Kasumi-1 (cell line): ENCODE data around the gene FRMD3.

Source experiments
- DNase-seq, 2 experiments: peaks; one replicate each; lab custom pipeline; 2025; lab: John Stamatoyannopoulos, UW

The FRMD3 gene

DNA sequence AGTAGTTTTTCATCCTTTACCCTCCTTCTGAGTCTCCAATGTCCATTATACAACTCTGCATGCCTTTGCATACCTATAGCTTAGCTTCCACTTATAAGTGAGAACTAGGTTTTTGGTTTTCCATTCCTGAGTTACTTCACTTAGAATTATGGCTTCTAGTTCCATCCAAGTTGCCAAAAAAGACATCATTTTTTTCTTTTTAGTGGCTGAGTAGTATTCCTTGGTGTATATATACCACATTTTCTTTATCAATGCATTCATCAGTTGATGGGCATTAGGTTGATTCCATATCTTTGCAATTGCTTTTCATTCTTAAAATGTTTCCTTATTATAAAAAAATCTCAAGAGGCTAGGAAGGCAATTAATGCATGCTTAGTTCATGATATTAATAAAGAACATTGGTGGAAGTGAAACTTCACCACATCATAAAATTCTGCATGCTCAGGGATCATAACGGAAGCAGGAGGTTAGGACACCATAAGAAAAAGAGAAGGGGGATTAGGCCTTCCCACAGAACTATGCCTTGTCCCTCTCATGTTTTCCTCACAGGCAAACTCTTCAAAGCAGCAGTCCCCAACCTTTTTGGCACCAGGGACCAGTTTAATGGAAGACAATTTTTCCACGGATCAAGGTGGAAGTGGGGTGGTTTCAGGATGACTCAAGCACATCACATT lies 105.2 kb downstream of the FRMD3 start:
- no peak for DNase-seq

DNA sequence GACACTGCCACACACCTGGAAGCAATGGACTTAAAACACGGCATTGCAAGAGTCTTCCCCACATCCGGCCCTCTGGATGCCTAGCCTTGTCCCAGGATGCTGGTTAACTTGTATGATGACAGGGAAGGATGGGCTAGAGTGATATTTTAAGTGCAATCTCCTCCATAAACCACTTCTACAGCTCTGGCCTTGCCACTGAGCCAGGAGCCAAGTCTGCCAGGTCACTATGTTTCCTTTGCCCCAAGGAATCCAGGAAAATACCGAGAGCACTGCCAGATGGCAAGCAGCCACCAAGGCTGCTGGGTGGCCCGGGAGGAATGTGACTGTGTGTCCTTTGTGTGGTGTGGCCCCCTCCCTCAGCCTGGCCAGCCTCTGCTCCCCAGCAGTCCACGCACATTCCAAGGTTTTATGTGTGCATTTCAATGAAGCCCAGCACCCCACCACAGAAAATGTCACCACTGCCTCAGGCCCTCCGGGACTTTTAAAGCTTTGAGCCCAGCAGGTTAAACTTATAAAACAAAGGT lies 106.0 kb downstream of the FRMD3 start:
- no peak for DNase-seq

DNA sequence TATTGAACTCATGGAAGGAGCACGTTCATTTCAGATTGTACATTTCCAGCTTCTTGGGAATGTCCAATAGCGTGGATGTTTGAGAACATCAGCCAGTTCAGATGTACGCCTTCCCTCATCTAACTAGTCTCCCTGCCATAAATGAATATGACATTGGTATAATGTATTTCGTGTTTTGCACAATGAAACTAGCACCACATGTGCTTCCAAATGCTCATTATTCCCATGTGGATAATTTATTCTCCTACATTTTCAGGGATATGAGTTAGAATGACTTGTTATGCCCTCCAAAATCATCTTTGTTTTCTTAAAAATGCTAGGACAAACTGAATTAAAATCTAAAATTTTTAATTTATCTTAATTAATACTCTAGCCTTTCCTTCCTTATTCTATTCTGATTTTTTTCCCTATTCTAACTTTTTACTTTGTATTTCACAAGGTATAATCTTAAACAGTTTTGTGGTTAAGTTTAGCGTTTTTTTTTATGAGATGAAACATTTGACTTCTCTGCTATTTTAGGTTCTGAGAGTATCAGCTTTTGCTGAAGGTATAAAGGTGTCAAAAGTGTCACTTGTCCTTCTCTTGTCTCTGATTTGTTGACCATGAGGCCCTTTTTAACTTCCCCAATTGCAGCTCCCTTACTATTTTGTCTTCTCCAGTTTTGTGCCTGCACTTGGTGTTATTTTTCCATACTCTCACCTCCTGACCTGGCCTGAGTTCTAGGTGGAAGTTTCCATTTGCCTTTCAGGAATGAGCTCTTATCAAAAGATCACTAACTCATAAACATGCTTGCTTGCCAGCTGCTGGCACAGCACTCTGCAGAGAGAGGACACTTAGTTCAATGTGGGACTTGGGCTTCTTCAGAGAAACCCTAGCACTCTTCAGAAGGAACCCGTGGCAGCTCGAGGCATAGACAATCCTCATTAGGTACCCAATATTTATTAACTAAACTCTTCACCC lies 106.8 kb downstream of the FRMD3 start:
- no peak for DNase-seq

DNA sequence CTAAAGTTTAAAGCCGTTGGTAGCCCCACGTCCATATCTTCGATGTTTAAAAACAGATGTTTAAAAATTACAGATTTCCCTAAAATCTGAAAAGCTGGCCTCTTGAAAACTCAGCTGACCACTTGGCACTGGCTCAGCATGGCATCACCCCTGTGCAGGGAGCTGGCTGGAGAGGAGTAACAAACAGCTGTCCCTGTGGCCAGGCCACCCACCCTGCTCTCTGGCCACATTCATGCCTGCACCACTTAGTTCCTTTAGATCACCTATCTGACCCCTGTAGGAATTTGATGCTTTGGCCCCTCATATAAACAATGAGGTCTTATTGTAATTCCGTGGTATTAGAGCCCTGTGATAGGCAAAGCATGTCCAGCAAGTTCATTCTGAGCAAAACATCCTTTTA lies 107.5 kb downstream of the FRMD3 start:
- DNase-seq = no peak

DNA sequence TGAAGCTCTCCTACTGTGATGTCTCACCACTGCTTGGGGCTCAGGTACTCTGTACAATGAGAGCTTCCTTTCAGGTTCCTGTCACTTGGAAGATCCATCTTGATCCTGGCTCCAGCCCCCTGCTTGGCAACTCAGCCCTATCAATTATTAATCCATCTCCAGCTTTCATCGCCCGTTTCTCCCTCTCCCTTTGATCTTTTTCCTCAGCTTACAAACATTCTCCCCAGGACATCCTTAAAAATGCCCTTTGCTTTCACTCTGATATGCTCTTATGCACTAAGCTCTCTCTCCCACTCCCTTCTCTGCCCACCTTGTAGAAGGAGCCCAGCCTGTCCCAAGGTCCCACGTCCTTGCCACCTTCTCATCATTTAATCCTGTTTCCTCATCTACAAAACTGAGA lies 109.0 kb downstream of the FRMD3 start:
- no peak for DNase-seq

DNA sequence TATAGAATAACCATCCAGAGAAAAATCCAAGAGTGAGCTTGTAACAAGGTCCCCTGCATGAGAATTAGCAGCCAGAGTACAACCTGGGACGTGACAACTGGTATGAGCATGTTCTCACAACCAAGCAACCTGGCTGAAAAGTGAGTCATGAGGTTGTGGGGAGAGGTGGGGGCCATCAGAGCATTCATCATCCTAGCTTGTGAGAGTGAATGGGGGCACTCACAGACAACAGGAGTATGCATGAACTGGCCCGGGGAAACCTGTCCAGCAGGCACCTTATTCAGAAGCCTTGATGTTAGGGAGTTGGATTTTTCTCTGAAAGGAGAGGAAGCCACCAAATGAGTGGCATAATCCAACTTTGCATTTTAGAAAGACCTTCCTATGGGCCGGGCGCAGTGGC lies 113.0 kb downstream of the FRMD3 start:
- no peak for DNase-seq

DNA sequence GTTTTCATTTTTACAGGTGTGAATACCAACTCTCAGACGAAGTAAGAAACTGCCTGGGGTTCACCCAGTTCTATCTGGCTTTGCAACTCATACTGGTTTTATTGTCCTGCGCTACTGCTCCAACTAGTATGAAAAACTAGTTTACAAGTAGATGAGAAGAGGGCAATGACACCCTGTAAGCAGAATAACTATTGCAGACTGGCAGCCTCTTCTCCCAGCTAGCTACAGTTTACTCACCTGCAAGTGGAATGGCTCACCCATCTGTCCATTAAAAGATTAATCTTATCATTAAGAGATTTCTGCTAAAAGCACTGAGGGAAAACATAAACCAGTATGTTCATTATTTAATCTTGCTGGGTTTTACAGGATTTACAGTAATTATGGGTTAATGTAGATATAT lies 113.4 kb downstream of the FRMD3 start:
- no peak for DNase-seq

DNA sequence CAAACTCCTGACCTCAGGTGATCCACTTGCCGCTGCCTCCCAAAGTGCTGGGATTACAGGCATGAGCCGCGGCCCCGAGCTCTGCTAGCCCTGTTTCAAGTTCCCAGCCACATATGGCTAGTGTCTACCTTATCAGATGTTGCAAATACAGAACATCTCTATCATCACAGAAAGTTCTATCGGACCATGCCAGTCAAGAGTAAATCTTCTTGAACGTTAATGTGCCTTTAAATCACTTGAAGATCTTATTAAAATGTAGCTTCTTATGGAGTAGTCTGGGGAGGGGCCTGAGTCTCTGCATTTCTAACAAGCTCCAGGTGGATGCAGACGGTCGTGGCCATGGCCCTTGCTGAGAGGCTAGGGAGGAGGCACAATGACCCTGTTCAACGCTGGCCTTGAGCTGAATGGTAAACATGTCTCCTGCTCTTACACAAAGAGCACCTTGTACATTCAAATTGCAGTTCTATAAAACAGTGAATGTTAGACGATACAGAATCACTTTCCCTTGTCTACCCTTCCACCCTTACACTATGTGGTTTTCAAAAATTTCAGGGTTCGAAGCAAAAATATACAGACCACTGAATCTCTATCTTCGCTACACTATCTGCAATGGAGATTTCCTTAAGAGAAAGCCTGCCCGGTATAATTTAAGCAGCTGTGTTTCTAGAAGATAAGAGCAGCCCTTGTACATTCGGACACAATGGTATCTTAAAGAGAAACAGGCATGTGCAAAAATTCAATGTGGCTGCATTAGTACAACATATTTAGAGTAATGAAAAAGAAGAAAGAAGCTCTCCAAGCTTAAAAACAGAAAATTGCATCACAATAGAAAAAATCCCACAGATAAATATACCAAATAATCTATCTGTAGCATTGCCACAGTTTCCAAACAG lies 114.1 kb downstream of the FRMD3 start:
- no peak for DNase-seq

DNA sequence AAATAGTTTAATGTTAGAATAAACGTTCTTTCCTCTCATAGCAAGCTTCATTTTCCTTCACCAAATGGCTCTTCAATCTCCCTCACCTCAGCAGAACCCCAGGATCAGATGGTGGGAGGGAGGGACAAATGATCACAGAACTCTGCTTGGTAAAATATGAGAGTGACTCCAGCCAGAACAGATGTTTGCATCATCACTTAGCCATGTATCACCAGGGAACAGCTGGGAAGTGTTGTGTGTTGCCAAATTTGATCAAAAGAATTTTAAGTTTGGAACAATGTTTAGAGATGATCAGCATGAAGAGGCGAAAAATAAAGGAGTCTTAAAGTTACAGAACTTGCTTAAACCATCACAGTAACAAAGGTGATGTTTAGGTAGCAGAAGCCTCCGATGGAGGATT lies 115.7 kb downstream of the FRMD3 start:
- DNase-seq = no peak

DNA sequence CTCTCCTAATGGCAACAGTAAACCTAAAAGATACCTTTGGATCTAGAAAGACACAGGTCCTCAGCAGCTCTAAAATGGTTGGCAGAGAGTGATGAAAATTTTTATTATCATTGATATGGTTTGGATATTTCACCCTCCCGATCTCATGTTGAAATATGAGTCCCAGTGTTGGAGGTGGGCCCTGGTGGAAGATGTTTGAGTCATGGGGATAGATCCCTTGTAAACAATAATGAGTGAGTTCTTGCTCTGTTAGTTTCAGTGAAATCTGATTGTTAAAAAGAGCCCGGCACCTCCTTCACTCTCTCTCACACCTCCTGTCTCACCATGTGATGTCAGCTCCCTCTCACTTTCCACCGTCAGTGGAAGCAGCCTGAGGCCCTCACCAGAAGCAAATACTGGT lies 117.7 kb downstream of the FRMD3 start:
- DNase-seq = no peak

DNA sequence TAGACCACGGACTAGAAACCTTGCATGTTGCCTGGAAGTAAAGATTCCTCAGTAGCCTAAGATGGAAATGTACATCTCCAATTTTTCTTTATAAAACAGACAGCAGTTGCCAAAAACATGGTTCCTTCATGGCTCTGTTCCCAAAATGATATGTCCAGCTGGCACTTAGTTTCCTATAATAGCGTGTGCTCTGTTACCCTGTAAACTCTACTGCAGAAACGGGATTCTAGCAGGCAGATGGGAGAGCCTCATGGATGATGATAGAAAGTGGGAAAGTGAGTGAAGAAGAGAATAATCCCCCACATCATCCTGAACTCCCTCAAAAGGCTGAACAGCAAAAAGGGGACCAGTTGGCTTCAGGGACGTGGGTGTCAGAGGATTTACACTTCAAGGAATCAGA lies 118.2 kb downstream of the FRMD3 start:
- DNase-seq = no peak

DNA sequence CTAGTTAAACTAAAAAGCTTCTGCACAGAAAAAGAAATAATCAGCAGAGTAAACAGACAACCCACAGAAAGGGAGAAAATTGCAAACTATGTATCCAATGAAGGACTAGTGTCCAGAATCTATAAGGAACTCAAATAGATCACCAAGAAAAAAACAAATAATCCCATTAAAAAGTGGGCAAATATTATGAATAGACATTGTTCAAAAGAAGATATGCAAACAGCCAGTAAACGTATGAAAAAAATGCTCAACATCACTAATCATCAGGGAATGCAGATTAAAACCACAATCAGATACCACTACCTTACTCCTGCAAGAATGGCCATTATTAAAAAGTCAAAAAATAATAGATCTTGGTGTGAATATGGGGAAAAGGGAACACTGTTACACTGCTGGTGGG lies 119.9 kb downstream of the FRMD3 start:
- no peak for DNase-seq

DNA sequence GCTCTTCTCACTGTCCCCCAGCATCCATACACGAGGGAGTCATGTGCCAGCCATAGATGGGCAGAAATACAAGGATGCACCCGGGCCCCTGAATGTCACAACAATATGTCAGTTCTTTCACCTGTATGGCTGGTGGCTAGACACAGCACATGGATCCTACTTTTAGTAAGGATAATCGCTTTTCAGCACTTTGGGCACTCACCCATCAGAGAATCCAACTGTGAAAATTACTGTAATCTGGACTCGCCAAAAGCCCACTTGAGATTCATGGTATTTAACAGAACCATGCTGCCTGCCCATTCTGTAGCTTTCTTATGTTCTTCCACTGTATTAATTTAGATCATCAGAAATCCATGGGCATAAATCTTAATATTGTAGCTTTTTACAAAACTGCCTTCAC lies 124.8 kb downstream of the FRMD3 start:
- no peak for DNase-seq

DNA sequence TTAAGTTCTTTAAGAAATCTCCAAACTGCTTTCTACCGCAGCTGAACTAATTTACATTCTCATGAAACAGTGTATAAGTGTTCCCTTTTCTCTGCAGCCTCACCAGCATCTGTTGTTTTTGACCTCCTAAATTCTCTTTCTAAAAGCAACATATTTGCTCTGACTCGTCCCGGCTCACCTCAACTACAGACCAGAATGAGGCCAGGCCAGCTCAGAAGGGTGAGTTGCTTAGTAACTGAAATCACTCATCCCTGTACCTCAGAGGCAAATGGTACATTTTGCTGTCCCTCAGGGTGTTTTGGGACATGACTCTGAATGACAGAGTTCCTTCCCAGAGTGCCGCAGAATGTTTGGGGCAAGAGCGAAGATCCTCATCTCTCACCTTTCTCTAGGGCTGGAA lies 127.5 kb downstream of the FRMD3 start:
- no peak for DNase-seq

DNA sequence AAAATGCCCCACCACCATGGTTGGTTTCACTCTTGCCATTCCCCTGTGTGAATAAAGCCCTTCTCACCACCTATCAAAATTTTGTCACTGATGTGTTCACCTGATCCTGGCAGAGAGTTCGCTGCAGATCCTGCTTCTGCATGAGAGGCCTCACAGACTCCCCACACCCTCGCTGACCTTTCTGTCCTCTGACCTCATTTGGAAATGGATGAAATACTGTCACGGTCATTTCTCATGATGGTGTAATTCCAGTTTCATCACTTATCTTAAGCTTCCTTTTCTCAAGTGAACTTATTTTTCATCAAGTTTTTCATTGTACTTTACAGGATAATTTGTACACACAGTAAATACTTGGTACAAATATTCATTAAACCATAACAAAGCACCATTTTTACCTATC lies 131.3 kb downstream of the FRMD3 start:
- DNase-seq = no peak

DNA sequence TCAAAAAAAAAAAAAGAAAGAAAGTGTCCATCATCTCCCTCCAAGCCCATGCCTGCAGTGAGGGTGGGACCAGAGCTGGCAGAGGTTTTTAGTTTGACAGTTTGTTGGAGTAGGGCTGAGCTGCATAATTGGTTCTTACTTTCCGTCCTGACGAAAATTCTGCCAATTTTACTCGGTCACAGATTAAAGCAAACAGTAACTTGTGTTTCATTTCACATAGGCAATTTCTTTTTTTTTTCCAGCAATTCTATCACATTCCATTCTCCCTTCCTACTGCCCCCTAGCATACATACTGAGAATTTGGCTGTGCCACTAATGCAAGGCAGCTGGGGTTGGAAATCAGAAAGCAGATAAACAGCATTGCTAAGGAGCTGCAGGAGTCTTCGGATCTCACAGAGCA lies 132.4 kb downstream of the FRMD3 start:
- DNase-seq = no peak

DNA sequence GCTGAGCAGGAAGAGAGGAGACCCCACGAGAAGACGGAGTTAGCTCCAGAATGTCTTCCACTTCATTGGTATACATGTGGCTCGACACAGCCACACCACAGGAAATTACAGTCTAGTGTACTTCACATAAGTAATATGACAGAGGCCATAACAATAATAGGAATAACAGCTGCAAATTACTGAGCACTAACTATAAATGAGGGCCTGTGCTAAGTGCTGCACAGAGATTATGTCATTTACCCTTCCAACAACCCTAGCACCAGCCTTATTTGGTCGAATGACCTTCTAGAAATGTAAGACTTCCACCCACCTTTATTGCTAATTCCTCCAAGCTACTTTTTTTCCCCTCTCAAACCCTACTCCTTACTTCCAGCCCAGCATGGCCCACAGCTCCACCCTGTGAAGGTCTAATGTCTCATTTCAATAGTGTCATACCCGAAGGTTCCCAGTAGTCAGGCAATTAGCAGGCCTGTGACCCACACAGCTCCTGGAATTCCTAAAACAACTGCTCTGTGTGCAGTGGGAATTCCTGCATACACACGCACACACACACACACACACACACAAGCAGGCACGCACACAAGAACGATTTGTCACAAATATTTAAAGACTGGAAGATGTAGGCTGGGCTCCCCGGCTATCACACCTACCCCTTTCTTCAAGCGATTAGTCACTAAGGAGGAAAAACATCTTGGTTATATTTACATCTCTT lies 134.5 kb downstream of the FRMD3 start:
- DNase-seq = no peak

DNA sequence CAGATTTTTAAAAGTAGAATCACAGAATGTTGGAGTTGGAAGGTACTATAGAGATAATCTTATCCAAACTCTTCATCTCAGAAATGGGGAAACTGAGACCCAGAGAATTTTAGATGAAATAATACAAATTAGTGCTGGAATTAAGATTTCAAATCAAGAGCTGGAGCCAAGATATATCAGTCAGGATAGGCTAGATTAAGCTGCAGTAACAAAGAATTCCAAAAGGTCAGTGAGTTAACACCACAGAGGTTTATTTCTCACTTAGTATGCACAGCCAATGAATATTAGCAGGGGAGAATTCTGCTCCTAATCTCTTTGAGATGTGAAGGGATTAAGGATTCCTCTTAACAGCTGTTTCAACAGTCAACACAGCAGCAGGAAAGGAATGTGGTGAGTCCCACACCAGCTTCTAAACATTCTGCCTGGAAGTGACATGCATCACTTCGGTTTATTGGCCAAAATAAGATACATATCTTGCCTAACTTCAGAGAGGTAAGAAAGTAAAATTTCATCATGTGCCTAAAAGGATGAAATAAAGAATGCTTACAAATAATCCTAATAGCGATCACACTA lies 136.8 kb downstream of the FRMD3 start:
- no peak for DNase-seq

DNA sequence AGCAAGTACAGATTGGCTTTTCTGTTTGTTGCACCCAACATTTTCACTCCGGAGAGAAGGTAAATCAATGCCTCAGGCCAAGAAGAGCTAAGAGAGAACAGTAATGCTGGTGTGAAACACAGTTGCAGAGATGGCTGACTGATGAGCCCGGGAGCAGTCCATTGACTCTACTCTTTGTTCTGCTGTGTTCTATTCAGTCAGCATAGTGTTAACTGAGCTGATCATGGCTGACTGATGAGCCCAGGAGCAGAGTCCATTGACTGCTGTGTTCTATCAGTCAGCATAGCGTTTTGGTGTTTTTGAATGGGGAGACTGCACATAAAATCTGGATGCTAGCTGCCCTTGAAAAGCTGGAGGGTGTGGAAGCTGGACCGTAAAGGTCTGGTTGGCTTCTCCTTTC lies 141.4 kb downstream of the FRMD3 start:
- DNase-seq = no peak

DNA sequence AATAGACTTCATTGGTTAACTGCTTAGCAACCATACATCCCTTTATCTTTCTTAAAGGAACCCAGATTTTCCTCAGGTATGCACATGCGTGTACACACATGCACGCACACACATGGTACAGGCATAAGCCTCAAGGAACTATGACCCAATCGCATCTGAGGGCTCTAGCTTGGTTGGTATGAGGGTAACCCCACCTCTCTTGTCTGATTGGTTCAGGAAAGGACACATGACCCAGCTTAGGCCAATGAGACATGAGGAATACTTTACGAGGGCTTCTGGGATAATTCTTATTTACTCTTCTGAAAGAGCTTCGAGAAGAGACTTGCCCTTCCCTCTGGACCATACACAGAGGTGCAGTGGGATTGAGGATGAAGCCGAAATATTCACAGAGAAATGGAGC lies 141.9 kb downstream of the FRMD3 start:
- no peak for DNase-seq

DNA sequence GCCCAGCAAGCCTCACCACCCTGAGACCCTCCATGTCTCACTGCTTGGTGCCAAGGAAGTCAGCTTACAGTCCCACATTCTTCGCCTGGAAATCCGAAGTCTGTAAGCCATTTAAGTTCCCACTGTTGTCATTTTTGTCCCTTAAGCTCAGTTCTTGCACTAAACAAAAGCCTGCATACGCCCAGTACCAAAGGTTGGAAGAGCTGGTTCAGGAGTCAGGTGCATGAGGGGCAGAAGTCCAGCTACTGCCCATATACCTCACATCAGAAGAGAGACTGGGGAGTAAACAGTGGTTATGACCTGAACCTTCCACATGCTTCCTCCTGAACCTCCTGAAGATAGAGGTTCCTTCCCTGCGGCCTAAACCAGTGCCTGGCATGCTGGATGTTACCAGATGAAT lies 146.0 kb downstream of the FRMD3 start:
- no peak for DNase-seq
